Suprapubic skin (tissue), 3 donors: ENCODE measurements around the gene OR6Q1.

Source experiments
- POLR2A ChIP-seq, 2 donors: fragments of 450-650 bp; IDR thresholded peaks; one replicate each; pipeline ENCODE4 v1.6.1; 2017; ENCODE audit warnings: antibody characterized with exemption in 2 of 2, mild to moderate bottlenecking in 2 of 2, moderate library complexity in 2 of 2
- TF ChIP-seq, protein P1 (sequence below), 2 donors: fragments of 200-600 bp in 1 of 2; fragments of 450-650 bp in 1 of 2; sonication (generic) in 1 of 2; IDR thresholded peaks; one replicate each; pipeline ENCODE4 v1.5.1; 2016 to 2019; ENCODE audit warnings: antibody characterized with exemption in 2 of 2, mild to moderate bottlenecking in 1 of 2, moderate library complexity in 1 of 2

DNA sequence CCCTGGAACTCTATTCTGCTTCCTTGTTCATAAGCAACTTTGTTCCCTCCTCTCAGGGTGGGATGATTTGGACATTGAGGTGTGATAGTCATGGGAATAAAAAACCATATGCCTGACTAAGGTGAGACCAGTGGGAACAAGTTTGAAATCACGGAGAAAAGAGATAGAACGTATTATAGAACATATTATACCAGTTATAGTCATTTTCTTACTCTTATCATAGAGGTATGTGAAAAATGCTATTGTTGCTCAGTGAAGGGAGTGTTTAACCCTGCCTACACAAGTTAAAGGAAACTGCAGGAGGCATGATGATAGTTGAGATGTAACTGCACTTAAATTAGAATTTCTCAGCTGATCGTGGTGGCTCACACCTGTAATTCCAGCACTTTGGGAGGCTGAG lies 15.5 kb downstream of the OR6Q1 start:
- no peak for TF ChIP-seq POLR2A (IDR thresholded peaks at IDR 0.05)
- TF ChIP-seq, protein P1, sequence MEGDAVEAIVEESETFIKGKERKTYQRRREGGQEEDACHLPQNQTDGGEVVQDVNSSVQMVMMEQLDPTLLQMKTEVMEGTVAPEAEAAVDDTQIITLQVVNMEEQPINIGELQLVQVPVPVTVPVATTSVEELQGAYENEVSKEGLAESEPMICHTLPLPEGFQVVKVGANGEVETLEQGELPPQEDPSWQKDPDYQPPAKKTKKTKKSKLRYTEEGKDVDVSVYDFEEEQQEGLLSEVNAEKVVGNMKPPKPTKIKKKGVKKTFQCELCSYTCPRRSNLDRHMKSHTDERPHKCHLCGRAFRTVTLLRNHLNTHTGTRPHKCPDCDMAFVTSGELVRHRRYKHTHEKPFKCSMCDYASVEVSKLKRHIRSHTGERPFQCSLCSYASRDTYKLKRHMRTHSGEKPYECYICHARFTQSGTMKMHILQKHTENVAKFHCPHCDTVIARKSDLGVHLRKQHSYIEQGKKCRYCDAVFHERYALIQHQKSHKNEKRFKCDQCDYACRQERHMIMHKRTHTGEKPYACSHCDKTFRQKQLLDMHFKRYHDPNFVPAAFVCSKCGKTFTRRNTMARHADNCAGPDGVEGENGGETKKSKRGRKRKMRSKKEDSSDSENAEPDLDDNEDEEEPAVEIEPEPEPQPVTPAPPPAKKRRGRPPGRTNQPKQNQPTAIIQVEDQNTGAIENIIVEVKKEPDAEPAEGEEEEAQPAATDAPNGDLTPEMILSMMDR (IDR thresholded peaks at IDR 0.05) = no peak
